Trophoblast cell (in vitro differentiated cells and primary cell): ENCODE measurements around the gene SELENOM.

Experiments used
- DNase-seq, 2 donors: peaks; one replicate each; pipeline ENCODE4 v3.0.0-alpha.2; 2016
- H2AFZ ChIP-seq: 2 replicates; pipeline ENCODE4 v1.6.1; 2013; ENCODE audit warnings: low read length, moderate library complexity, mild to moderate bottlenecking; ENCODE audit not compliant: insufficient read depth, poor library complexity
- H2AK5ac ChIP-seq: 2 replicates; pipeline ENCODE4 v1.6.1; 2013; ENCODE audit warnings: mild to moderate bottlenecking, low read length
- H2BK120ac ChIP-seq: 2 replicates; pipeline ENCODE4 v1.6.1; 2013; ENCODE audit warnings: low read length, mild to moderate bottlenecking, moderate library complexity; ENCODE audit not compliant: insufficient read depth, poor library complexity
- H2BK12ac ChIP-seq: 2 replicates; pipeline ENCODE4 v1.6.1; 2013; ENCODE audit warnings: mild to moderate bottlenecking, low read length, moderate library complexity
- H2BK5ac ChIP-seq: 2 replicates; pipeline ENCODE4 v1.6.1; 2013; ENCODE audit warnings: low read length, low read depth, moderate library complexity, mild to moderate bottlenecking; ENCODE audit not compliant: poor library complexity
- H3K14ac ChIP-seq: 2 replicates; pipeline ENCODE4 v1.6.1; 2013; ENCODE audit warnings: mild to moderate bottlenecking, low read length
- H3K18ac ChIP-seq: 2 replicates; pipeline ENCODE4 v1.6.1; 2013; ENCODE audit warnings: mild to moderate bottlenecking, low read length
- H3K23ac ChIP-seq: 2 replicates; pipeline ENCODE4 v1.6.1; 2013; ENCODE audit warnings: low read length
- H3K27ac ChIP-seq: 2 replicates; pipeline ENCODE4 v1.5.1; 2013; ENCODE audit warnings: low read depth, mild to moderate bottlenecking, inconsistent platforms, low read length, moderate library complexity
- H3K27me3 ChIP-seq: 2 replicates; pipeline ENCODE4 v1.6.1; 2013; ENCODE audit warnings: inconsistent platforms, mild to moderate bottlenecking, low read length, moderate library complexity; ENCODE audit not compliant: insufficient read depth
- H3K36me3 ChIP-seq, 2 experiments: 1 replicate in 1 of 2; 2 replicates in 1 of 2; pipeline ENCODE4 v1.6.1; 2013; ENCODE audit warnings: low read length in 2 of 2, mild to moderate bottlenecking in 2 of 2, moderate library complexity in 1 of 2; ENCODE audit not compliant: insufficient read depth in 2 of 2, control insufficient read depth in 1 of 2
- H3K4ac ChIP-seq: 2 replicates; pipeline ENCODE4 v1.6.1; 2013; ENCODE audit warnings: low read depth, mild to moderate bottlenecking, low read length, moderate library complexity
- H3K4me1 ChIP-seq, 2 experiments: 1 replicate in 1 of 2; 2 replicates in 1 of 2; pipeline ENCODE4 v1.6.1; 2013; ENCODE audit warnings: low read length in 2 of 2, mild to moderate bottlenecking in 2 of 2, moderate library complexity in 1 of 2; ENCODE audit not compliant: insufficient read depth in 2 of 2, control insufficient read depth in 1 of 2
- H3K4me2 ChIP-seq: 2 replicates; pipeline ENCODE4 v1.6.1; 2013; ENCODE audit warnings: inconsistent platforms, mild to moderate bottlenecking, low read length, moderate library complexity
- H3K4me3 ChIP-seq: 2 replicates; pipeline ENCODE4 v1.5.1; 2013; ENCODE audit warnings: mild to moderate bottlenecking, low read depth, low read length, inconsistent platforms
- H3K79me1 ChIP-seq: one replicate; pipeline ENCODE4 v1.6.1; 2013; ENCODE audit warnings: low read length
- H3K79me2 ChIP-seq: 2 replicates; pipeline ENCODE4 v1.6.1; 2013; ENCODE audit warnings: low read length, mild to moderate bottlenecking; ENCODE audit not compliant: control insufficient read depth, insufficient read depth, poor library complexity
- H3K9ac ChIP-seq: 2 replicates; pipeline ENCODE4 v1.6.1; 2013; ENCODE audit warnings: mild to moderate bottlenecking, low read length
- H3K9me3 ChIP-seq: 2 replicates; pipeline ENCODE4 v1.6.1; 2013; ENCODE audit warnings: low read depth, mild to moderate bottlenecking, control low read depth, inconsistent platforms, low read length; ENCODE audit not compliant: insufficient read depth
- H4K12ac ChIP-seq: 2 replicates; pipeline ENCODE4 v1.6.1; 2013; ENCODE audit warnings: low read depth, mild to moderate bottlenecking, low read length, moderate library complexity
- H4K8ac ChIP-seq: 2 replicates; pipeline ENCODE4 v1.6.1; 2013; ENCODE audit warnings: low read depth, mild to moderate bottlenecking, low read length, moderate library complexity
- H4K91ac ChIP-seq: one replicate; pipeline ENCODE4 v1.6.1; 2013; ENCODE audit warnings: low read depth, mild to moderate bottlenecking, low read length, moderate library complexity
- WGBS: extraction: QIAGEN DNeasy Blood & Tissue Kit; methylation state at CpG from one replicate; pipeline ENCODE4 v1.1.7; 2013; ENCODE audit warnings: missing lambda C conversion rate; ENCODE audit not compliant: insufficient read length, insufficient coverage; ENCODE audit errors: extremely low coverage; 5-methylcytosine and 5-hydroxymethylcytosine counted together

SELENOM gene

GRCh38 chr22:31138126-31138525, 30.8 kb upstream of the SELENOM start:
- Histone ChIP-seq H2BK12ac (no peak overlapping the region), H3K27me3 (no peaks in the 10 kb centered on the region), H3K14ac (no peak overlapping the region), H3K9me3 (no peaks in the 10 kb centered on the region), H2BK120ac (no peak overlapping the region), H2AK5ac (no peak overlapping the region), H3K27ac (no peak overlapping the region), H3K4me3 (no peak overlapping the region), H4K12ac (no peak overlapping the region), H3K4me2 (no peak overlapping the region), H4K91ac (no peak overlapping the region), H3K79me1 (no peaks in the 10 kb centered on the region), H3K4ac (no peak overlapping the region), H2AFZ (no peak overlapping the region), H3K4me1 (no peaks in the 10 kb centered on the region), H3K9ac (no peak overlapping the region), H2BK5ac (no peak overlapping the region), H3K18ac (no peak overlapping the region), H3K36me3 (no peaks in the 10 kb centered on the region), H3K23ac (no peak overlapping the region), H3K79me2 (no peaks in the 10 kb centered on the region), H4K8ac (no peak overlapping the region)
- no CpG with 5 or more reads among the region's 10 CpGs for WGBS
- DNase-seq: no peak

- Histone ChIP-seq H2BK5ac (no peak overlapping the region), H3K18ac (no peak overlapping the region), H3K79me1 (no peaks in the 10 kb centered on the region), H2BK12ac (no peak overlapping the region), H2AFZ (no peak overlapping the region), H3K4me1 (no peaks in the 10 kb centered on the region), H2BK120ac (no peak overlapping the region), H3K27me3 (no peaks in the 10 kb centered on the region), H3K79me2 (no peaks in the 10 kb centered on the region), H3K36me3 (no peaks in the 10 kb centered on the region), H3K4ac (no peak overlapping the region), H4K12ac (no peak overlapping the region), H3K4me3 (no peak overlapping the region), H2AK5ac (no peak overlapping the region), H3K14ac (no peak overlapping the region), H3K27ac (no peak overlapping the region), H3K23ac (no peak overlapping the region), H3K4me2 (no peak overlapping the region), H3K9me3 (no peaks in the 10 kb centered on the region), H4K91ac (no peak overlapping the region), H4K8ac (no peak overlapping the region), H3K9ac (no peak overlapping the region)
- no CpG with 5 or more reads among the region's 10 CpGs for WGBS
- DNase-seq: no peak
Observed at GRCh38 chr22:31137721-31138120, 30.4 kb upstream of the SELENOM start.

- no peak for DNase-seq
- Histone ChIP-seq H3K4me1 (no peaks in the 10 kb centered on the region), H3K4me2 (no peak overlapping the region), H4K12ac (no peak overlapping the region), H3K36me3 (no peaks in the 10 kb centered on the region), H3K9me3 (no peaks in the 10 kb centered on the region), H3K79me2 (no peaks in the 10 kb centered on the region), H3K9ac (no peak overlapping the region), H3K18ac (no peak overlapping the region), H3K27me3 (no peaks in the 10 kb centered on the region), H4K8ac (no peak overlapping the region), H4K91ac (no peak overlapping the region), H3K27ac (no peak overlapping the region), H2BK12ac (no peak overlapping the region), H2BK5ac (no peak overlapping the region), H2AK5ac (no peak overlapping the region), H3K14ac (no peak overlapping the region), H3K23ac (no peak overlapping the region), H3K4me3 (no peak overlapping the region), H3K79me1 (no peaks in the 10 kb centered on the region), H2BK120ac (no peak overlapping the region), H2AFZ (no peak overlapping the region), H3K4ac (no peak overlapping the region)
- no CpG with 5 or more reads among the region's 16 CpGs for WGBS
Observed at GRCh38 chr22:31136711-31137110, 29.3 kb upstream of the SELENOM start.

GRCh38 chr22:31136155-31136554, 28.8 kb upstream of the SELENOM start:
- WGBS: no CpG with 5 or more reads among the region's 9 CpGs

More at GRCh38 chr22:31136155-31136554, 28.8 kb upstream of the SELENOM start:
- Histone ChIP-seq H4K12ac (no peak overlapping the region), H3K27ac (no peak overlapping the region), H3K4ac (no peak overlapping the region), H3K9ac (no peak overlapping the region), H3K14ac (no peak overlapping the region), H2AK5ac (no peak overlapping the region), H3K18ac (no peak overlapping the region), H3K27me3 (no peaks in the 10 kb centered on the region), H3K79me2 (no peaks in the 10 kb centered on the region), H3K79me1 (no peaks in the 10 kb centered on the region), H2AFZ (no peak overlapping the region), H3K36me3 (no peaks in the 10 kb centered on the region), H4K91ac (no peak overlapping the region), H3K23ac (no peak overlapping the region), H4K8ac (no peak overlapping the region), H3K4me3 (no peak overlapping the region), H2BK120ac (no peak overlapping the region), H2BK12ac (no peak overlapping the region), H2BK5ac (no peak overlapping the region), H3K4me1 (no peaks in the 10 kb centered on the region), H3K4me2 (no peak overlapping the region), H3K9me3 (no peaks in the 10 kb centered on the region)
- no peak for DNase-seq
